GM20000 (cell line): Measurements from ENCODE around the gene B9D2.

Source experiments
- DNase-seq: peaks from one replicate; pipeline ENCODE4 v3.0.0; 2012; ENCODE audit warnings: low spot score
- CTCF ChIP-seq: IDR thresholded peaks from 2 replicates; pipeline ENCODE4 v1.5.1; 2012; ENCODE audit warnings: mild to moderate bottlenecking, control low read depth; ENCODE audit errors: extremely low read depth, missing control alignments

B9D2 gene

GRCh38 chr19:41321204-41321599, 42.7 kb downstream of the B9D2 start:
- no peak for TF ChIP-seq CTCF
- DNase-seq = no peak

- DNase-seq = no peak
- no peak for TF ChIP-seq CTCF
These were observed 43.4 kb downstream of the B9D2 start for GRCh38 chr19:41320568-41320967.

- TF ChIP-seq CTCF = no peak
- no peak for DNase-seq
These were observed 43.8 kb downstream of the B9D2 start for GRCh38 chr19:41320185-41320518.

GRCh38 chr19:41319500-41320184, 44.3 kb downstream of the B9D2 start:
- TF ChIP-seq CTCF = no peak

GRCh38 chr19:41318696-41319499, 45.1 kb downstream of the B9D2 start:
- no peak for TF ChIP-seq CTCF
- no peak for DNase-seq

More at GRCh38 chr19:41319500-41320184, 44.3 kb downstream of the B9D2 start:
- no peak for DNase-seq

- no peak for DNase-seq
- no peak for TF ChIP-seq CTCF
These were observed 47.5 kb downstream of the B9D2 start for GRCh38 chr19:41316306-41316920.

GRCh38 chr19:41311613-41312012, 52.3 kb downstream of the B9D2 start:
- DNase-seq = no peak
- no peak for TF ChIP-seq CTCF
